T-helper 1 cell treated with Interleukin-12 subunit alpha and Interleukin-12 subunit beta and Interleukin-4 antibody, amounts not matched to agents 30 ng/mL and 1 ng/mL, for 36 hours (primary cell): ENCODE measurements around the gene PIGS. TPM values are rescaled to one million over a fixed set of nuclear protein-coding genes. Genes with fewer than 3 reads are reported as not detected.
"Not testable (repeated sequence)": the region's sequence is repeated elsewhere in the genome, so short reads cannot be mapped to it uniquely, and the experiment has no call there.

Source experiments
- intact Hi-C: fragments of 100-400 bp; cut with micrococcal nuclease; formaldehyde crosslinking; loops from one replicate; pipeline ENCODE4 v1.15.1; 2024
- total RNA-seq: library from RNA; stranded (reverse); gene quantifications from 2 replicates; pipeline ENCODE4 v1.2.3, GENCODE V29; 2022

PIGS gene
- total RNA-seq, 1 donor from 2014 or later = 71.9 TPM

GRCh38 chr17:28534740-28535375 is 36.5 kb downstream of the PIGS start:
- intact Hi-C loops = no loop called here

GRCh38 chr17:28533091-28533807 is 38.1 kb downstream of the PIGS start:
- intact Hi-C loops = no loop called here

GRCh38 chr17:28532050-28532960 is 39.0 kb downstream of the PIGS start:
- intact Hi-C loops = no loop called here

- intact Hi-C loops = no loop called here
Observed at GRCh38 chr17:28530926-28531325, 40.4 kb downstream of the PIGS start.

GRCh38 chr17:28530250-28530649 is 41.1 kb downstream of the PIGS start:
- intact Hi-C loops = no loop called here

- intact Hi-C loops = no loop called here
Observed at GRCh38 chr17:28529013-28529400, 42.3 kb downstream of the PIGS start.

GRCh38 chr17:28528327-28529012 is 42.9 kb downstream of the PIGS start:
- intact Hi-C loops = no loop called here

GRCh38 chr17:28527859-28528258 is 43.5 kb downstream of the PIGS start:
- intact Hi-C loops = no loop called here

GRCh38 chr17:28527181-28527681 is 44.1 kb downstream of the PIGS start:
- intact Hi-C loops = no loop called here

GRCh38 chr17:28526381-28526780 is 44.9 kb downstream of the PIGS start:
- intact Hi-C loops = no loop called here

GRCh38 chr17:28524476-28525424 is 46.6 kb downstream of the PIGS start:
- intact Hi-C loops = no loop called here

GRCh38 chr17:28523876-28524275 is 47.4 kb downstream of the PIGS start:
- intact Hi-C loops = no loop called here

- intact Hi-C loops = no loop called here
Observed at GRCh38 chr17:28523186-28523585, 48.1 kb downstream of the PIGS start.

GRCh38 chr17:28522281-28522680 is 49.0 kb downstream of the PIGS start:
- intact Hi-C loops = not testable (repeated sequence)

- intact Hi-C loops = no loop called here
Observed at GRCh38 chr17:28521311-28522085, 49.8 kb downstream of the PIGS start.

GRCh38 chr17:28520687-28521086 is 50.6 kb downstream of the PIGS start:
- intact Hi-C loops = no loop called here

- intact Hi-C loops = no loop called here
Observed at GRCh38 chr17:28519236-28519635, 52.1 kb downstream of the PIGS start.

- intact Hi-C loops = no loop called here
Observed at GRCh38 chr17:28518578-28518977, 52.7 kb downstream of the PIGS start.

- intact Hi-C loops = no loop called here
Observed at GRCh38 chr17:28518132-28518531, 53.2 kb downstream of the PIGS start.
